Mesodermal cell (in vitro differentiated cells): ENCODE results near the gene ZNF23.
A peak's percentile ranks its signal among the peaks of the same experiment; 100 is the strongest.

ENCODE experiments used
- H3K27ac ChIP-seq: 2 replicates; pipeline ENCODE4 v1.7.0; 2013; ENCODE audit warnings: mild to moderate bottlenecking, low read depth, low read length, moderate library complexity; ENCODE audit not compliant: severe bottlenecking
- H3K36me3 ChIP-seq: 2 replicates; pipeline ENCODE4 v1.7.1; 2013; ENCODE audit warnings: mild to moderate bottlenecking, low read length, moderate library complexity; ENCODE audit not compliant: control insufficient read depth, insufficient read depth
- H3K4me1 ChIP-seq: one replicate; pipeline ENCODE4 v1.7.1; 2013; ENCODE audit warnings: mild to moderate bottlenecking, low read length; ENCODE audit not compliant: insufficient read depth, control insufficient read depth, poor library complexity, severe bottlenecking
- H3K4me3 ChIP-seq: 2 replicates; pipeline ENCODE4 v1.7.0; 2013; ENCODE audit warnings: low read length, control low read depth, mild to moderate bottlenecking; ENCODE audit not compliant: insufficient read depth, poor library complexity, severe bottlenecking; ENCODE audit errors: extremely low read depth
- H3K9me3 ChIP-seq: 2 replicates; pipeline ENCODE4 v1.7.1; 2013; ENCODE audit warnings: mild to moderate bottlenecking, low read length, moderate library complexity; ENCODE audit not compliant: control insufficient read depth
- WGBS, 2 experiments: methylation state at CpG; one replicate each; pipeline ENCODE4 v1.1.5; 2013; ENCODE audit warnings: missing lambda C conversion rate in 2 of 2; ENCODE audit not compliant: insufficient coverage in 2 of 2; 5-methylcytosine and 5-hydroxymethylcytosine counted together

Gene ZNF23

GRCh38 chr16:71467810-71468209 is 5.8 kb upstream of the ZNF23 start:
- WGBS, 2 experiments: 0 to 30% methylated on average over 1 to 2 of the region's 9 CpGs
- H3K4me3 ChIP-seq: no peak overlapping the region

GRCh38 chr16:71464231-71464630 is 2.2 kb upstream of the ZNF23 start:
- no peaks in the 10 kb centered on the region for H3K36me3 ChIP-seq
- H3K27ac ChIP-seq: no peak overlapping the region
- no CpG with 5 or more reads among the region's 1 CpG for WGBS, 2 experiments
- no peaks in the 10 kb centered on the region for H3K9me3 ChIP-seq
- H3K4me1 ChIP-seq: peaks cover 13% of the 10 kb centered on the region
- no peak overlapping the region for H3K4me3 ChIP-seq

More at GRCh38 chr16:71467810-71468209, 5.8 kb upstream of the ZNF23 start:
- Histone ChIP-seq H3K4me1 (peaks cover 5% of the 10 kb centered on the region), H3K9me3 (no peaks in the 10 kb centered on the region), H3K36me3 (no peaks in the 10 kb centered on the region), H3K27ac (no peak overlapping the region)

GRCh38 chr16:71460941-71461340 is 1.1 kb downstream of the ZNF23 start:
- no peaks in the 10 kb centered on the region for H3K9me3 ChIP-seq
- H3K36me3 ChIP-seq: peaks cover 9% of the 10 kb centered on the region
- H3K4me3 ChIP-seq: peak overlapping the region; percentile 90
- peaks cover 13% of the 10 kb centered on the region for H3K4me1 ChIP-seq
- no peak overlapping the region for H3K27ac ChIP-seq
- WGBS, 2 experiments: no CpG with 5 or more reads among the region's 1 CpG

GRCh38 chr16:71460236-71460635 is 1.8 kb downstream of the ZNF23 start:
- no peak overlapping the region for H3K27ac ChIP-seq
- WGBS, 2 experiments: 79 to 88% methylated on average over 2 of the region's 4 CpGs
- H3K36me3 ChIP-seq: peaks cover 16% of the 10 kb centered on the region
- H3K9me3 ChIP-seq: no peaks in the 10 kb centered on the region
- no peak overlapping the region for H3K4me3 ChIP-seq
- H3K4me1 ChIP-seq: peaks cover 13% of the 10 kb centered on the region

- Histone ChIP-seq H3K36me3 (peaks cover 17% of the 10 kb centered on the region), H3K27ac (no peak overlapping the region), H3K9me3 (no peaks in the 10 kb centered on the region), H3K4me1 (peaks cover 13% of the 10 kb centered on the region), H3K4me3 (no peak overlapping the region)
Measured at GRCh38 chr16:71459510-71459909, 2.5 kb downstream of the ZNF23 start.

GRCh38 chr16:71456801-71457200 is 5.2 kb downstream of the ZNF23 start:
- H3K4me1 ChIP-seq: peaks cover 13% of the 10 kb centered on the region
- peaks cover 42% of the 10 kb centered on the region for H3K36me3 ChIP-seq
- no peak overlapping the region for H3K4me3 ChIP-seq
- 90 to 100% methylated on average over 3 of the region's 4 CpGs for WGBS, 2 experiments
- peaks cover 3% of the 10 kb centered on the region for H3K9me3 ChIP-seq
- H3K27ac ChIP-seq: no peak overlapping the region

GRCh38 chr16:71453036-71453435 is 9.0 kb downstream of the ZNF23 start:
- no peak overlapping the region for H3K27ac ChIP-seq
- H3K36me3 ChIP-seq: peaks cover 77% of the 10 kb centered on the region
- H3K4me3 ChIP-seq: no peak overlapping the region
- no peaks in the 10 kb centered on the region for H3K4me1 ChIP-seq
- peaks cover 37% of the 10 kb centered on the region for H3K9me3 ChIP-seq

GRCh38 chr16:71449020-71449419 is 13.0 kb downstream of the ZNF23 start:
- H3K36me3 ChIP-seq: peaks cover 62% of the 10 kb centered on the region
- no peak overlapping the region for H3K27ac ChIP-seq
- H3K4me1 ChIP-seq: no peaks in the 10 kb centered on the region
- no CpG with 5 or more reads among the region's 3 CpGs for WGBS, 2 experiments
- peaks cover 63% of the 10 kb centered on the region for H3K9me3 ChIP-seq
- H3K4me3 ChIP-seq: no peak overlapping the region

- Histone ChIP-seq H3K36me3 (peaks cover 56% of the 10 kb centered on the region), H3K4me3 (no peak overlapping the region), H3K27ac (no peak overlapping the region), H3K9me3 (peaks cover 63% of the 10 kb centered on the region), H3K4me1 (no peaks in the 10 kb centered on the region)
- WGBS, 2 experiments: 83 to 86% methylated on average over 2 of the region's 7 CpGs
Measured at GRCh38 chr16:71448274-71448866, 13.7 kb downstream of the ZNF23 start.

GRCh38 chr16:71443714-71444113 is 18.3 kb downstream of the ZNF23 start:
- H3K27ac ChIP-seq: no peak overlapping the region
- H3K4me1 ChIP-seq: no peaks in the 10 kb centered on the region
- no peak overlapping the region for H3K4me3 ChIP-seq
- 74 to 85% methylated on average over 6 of the region's 6 CpGs for WGBS, 2 experiments
- H3K9me3 ChIP-seq: peaks cover 33% of the 10 kb centered on the region
- H3K36me3 ChIP-seq: peaks cover 12% of the 10 kb centered on the region

- no peaks in the 10 kb centered on the region for H3K36me3 ChIP-seq
- no peaks in the 10 kb centered on the region for H3K4me1 ChIP-seq
- no peak within 1 kb of the TSS for H3K27ac ChIP-seq
- 94 to 95% methylated on average over 4 to 12 of the region's 13 CpGs for WGBS, 2 experiments
- H3K4me3 ChIP-seq: no peak within 1 kb of the TSS
- peaks cover 17% of the 10 kb centered on the region for H3K9me3 ChIP-seq
Measured at GRCh38 chr16:71442051-71442440, 20.0 kb downstream of the ZNF23 start, which contains the start of gene TLE7. TLE7 (minus strand) TSS chr16:71442054; CDS start chr16:71433324, 8,730 bp downstream.
